Raji (cell line): ENCODE results near the gene DTD2.

Experiments
- POLR2A ChIP-seq: IDR thresholded peaks from 2 replicates; pipeline ENCODE4 v1.6.1; 2011; ENCODE audit warnings: low read depth, low read length, control low read depth; ENCODE audit not compliant: insufficient read depth

DTD2 gene

DNA sequence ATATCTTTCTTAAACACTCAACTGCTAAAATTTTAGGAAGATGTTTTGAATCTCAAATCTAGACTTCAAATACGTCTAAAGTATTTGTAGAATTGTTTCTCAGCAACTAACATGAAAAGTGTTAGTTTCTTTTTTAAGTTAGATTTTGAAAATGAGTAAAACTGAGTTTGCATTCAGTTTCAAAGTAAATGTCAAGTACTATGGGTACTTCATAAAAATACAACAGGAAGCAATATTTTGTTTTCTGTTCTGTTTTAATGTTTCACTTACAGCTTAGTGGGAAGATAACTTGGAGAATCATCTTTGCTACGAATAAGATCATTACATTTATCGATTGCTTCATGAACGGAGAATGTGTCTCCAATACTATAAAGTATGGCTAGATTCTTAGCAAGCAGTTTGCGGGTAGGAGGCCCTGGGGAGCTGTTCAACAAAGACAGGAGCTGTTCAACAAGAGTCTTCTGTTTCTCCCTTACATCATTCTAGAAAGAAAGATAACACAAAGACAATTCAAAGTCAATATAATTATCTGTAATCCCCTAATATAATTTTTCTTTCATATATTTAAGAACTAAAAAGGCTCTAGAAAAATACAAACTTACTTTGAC, 57.2 kb downstream of the DTD2 start:
- no peak for TF ChIP-seq POLR2A
